Umbilical cord (tissue), 2 donors: ENCODE data around the gene FZD4. TPM values are rescaled to one million over a fixed set of nuclear protein-coding genes. Genes with fewer than 3 reads are reported as not detected.
A peak's percentile ranks its signal among the peaks of the same experiment; 100 is the strongest.
"Not testable (repeated sequence)": the region's sequence is repeated elsewhere in the genome, so short reads cannot be mapped to it uniquely, and the experiment has no call there.

Experiments used
- DNase-seq: peaks from one replicate; pipeline ENCODE4 v3.0.0-alpha.2; 2015; ENCODE audit warnings: low spot score
- total RNA-seq: library from RNA; depleted of rRNA; stranded (reverse); fragments of >200 nt; gene quantifications from one replicate; pipeline ENCODE4 v1.2.3, GENCODE V29; 2014; ENCODE audit warnings: low replicate concordance; ENCODE audit not compliant: insufficient read depth

FZD4 gene
- total RNA-seq, 1 donor from 2014 or later = 9.4 TPM

- no peak for DNase-seq
Observed at GRCh38 chr11:86938203-86938899, 16.8 kb downstream of the FZD4 start.

- not testable (repeated sequence) for DNase-seq
Observed at GRCh38 chr11:86937193-86937806, 17.9 kb downstream of the FZD4 start.

- no peak for DNase-seq
Observed at GRCh38 chr11:86934926-86935579, 20.1 kb downstream of the FZD4 start.

GRCh38 chr11:86934582-86934900, 20.7 kb downstream of the FZD4 start:
- peak; percentile 41 for DNase-seq

GRCh38 chr11:86933891-86934581, 21.2 kb downstream of the FZD4 start:
- no peak for DNase-seq

- DNase-seq = no peak
Observed at GRCh38 chr11:86932924-86933875, 22.0 kb downstream of the FZD4 start.

GRCh38 chr11:86932259-86932585, 23.0 kb downstream of the FZD4 start:
- no peak for DNase-seq

GRCh38 chr11:86931548-86932258, 23.5 kb downstream of the FZD4 start:
- no peak for DNase-seq

GRCh38 chr11:86930957-86931547, 24.1 kb downstream of the FZD4 start:
- DNase-seq = peak; percentile 64

- DNase-seq = no peak
Observed at GRCh38 chr11:86926975-86927374, 28.2 kb downstream of the FZD4 start.

GRCh38 chr11:86923999-86924766, 31.0 kb downstream of the FZD4 start:
- no peak for DNase-seq

- DNase-seq = no peak
Observed at GRCh38 chr11:86922225-86922624, 33.0 kb downstream of the FZD4 start.

GRCh38 chr11:86919557-86920210, 35.5 kb downstream of the FZD4 start:
- peak; percentile 85 for DNase-seq

GRCh38 chr11:86918973-86919372, 36.2 kb downstream of the FZD4 start:
- DNase-seq = no peak

GRCh38 chr11:86918496-86918895, 36.7 kb downstream of the FZD4 start:
- no peak for DNase-seq

GRCh38 chr11:86917589-86917988, 37.6 kb downstream of the FZD4 start:
- no peak for DNase-seq

GRCh38 chr11:86916330-86916729, 38.9 kb downstream of the FZD4 start:
- DNase-seq = peak; percentile 88

GRCh38 chr11:86915850-86916249, 39.3 kb downstream of the FZD4 start:
- DNase-seq = not testable (repeated sequence)
